ENCODE measurements around the gene ZNF850. TPM values are rescaled to one million over a fixed set of nuclear protein-coding genes. Genes with fewer than 3 reads are reported as not detected.

ZNF850 gene
- total and polyA plus RNA-seq, 10 donors = 0.36 to 7.8 (median 3.6) TPM

- Histone ChIP-seq H3K27me3 (replicated peaks in 1 of 7) (no peaks in the 10 kb centered on the region), H3K9me3 (peaks cover 71 to 100% (median 100%) of the 10 kb centered on the region in 8 donors), H3K4me1 (no peaks in the 10 kb centered on the region), H3K27ac (no peak overlapping the region), H3K36me3 (peaks cover 39 to 98% (median 87%) of the 10 kb centered on the region in 6 donors), H3K4me3 (peak overlapping the region in 1 of 8 donors; percentile 24)
- intact Hi-C loops (cut with DNase I; ENCODE audit: low total_unique reads) = no loop called here
- no peak for DNase-seq
- 94 to 98% (median 98%) methylated on average over 10 of the region's 10 CpGs for WGBS, 5 donors
- TF ChIP-seq POLR2AphosphoS5 (IDR thresholded peaks at IDR 0.05) = no peak
- no peak for TF ChIP-seq CTCF (IDR thresholded peaks at IDR 0.05 in 8 of 11, conservative IDR thresholded peaks at IDR 0.05 in 3 of 11)
- no peak for TF ChIP-seq POLR2A (IDR thresholded peaks at IDR 0.05)
Observed at GRCh38 chr19:36719687-36720556, 52.7 kb downstream of the ZNF850 start.

GRCh38 chr19:36709423-36709822, 63.2 kb downstream of the ZNF850 start:
- H3K4me3 ChIP-seq = no peak overlapping the region
- no peak overlapping the region for H3K27ac ChIP-seq
- H3K9me3 ChIP-seq = peaks cover 61 to 100% (median 100%) of the 10 kb centered on the region in 8 donors
- peaks cover 29 to 100% (median 85%) of the 10 kb centered on the region in 6 donors for H3K36me3 ChIP-seq
- intact Hi-C loops (cut with DNase I; ENCODE audit: low total_unique reads) = no loop called here
- no peak for TF ChIP-seq CTCF (IDR thresholded peaks at IDR 0.05 in 8 of 11, conservative IDR thresholded peaks at IDR 0.05 in 3 of 11)
- no peak for TF ChIP-seq POLR2AphosphoS5 (IDR thresholded peaks at IDR 0.05)
- no peak for TF ChIP-seq POLR2A (IDR thresholded peaks at IDR 0.05)
- WGBS, 5 donors = 85 to 98% (median 96%) methylated on average over 2 of the region's 2 CpGs
- no peak for DNase-seq
- H3K27me3 ChIP-seq (replicated peaks in 1 of 7) = no peaks in the 10 kb centered on the region
- H3K4me1 ChIP-seq = no peaks in the 10 kb centered on the region

- Histone ChIP-seq H3K27ac (no peak overlapping the region), H3K4me3 (no peak overlapping the region), H3K27me3 (replicated peaks in 1 of 7) (no peaks in the 10 kb centered on the region), H3K4me1 (no peaks in the 10 kb centered on the region), H3K9me3 (peaks cover 53 to 100% (median 98%) of the 10 kb centered on the region in 8 donors), H3K36me3 (peaks cover 8 to 96% (median 70%) of the 10 kb centered on the region in 6 donors)
- intact Hi-C loops (cut with DNase I; ENCODE audit: low total_unique reads) = no loop called here
- DNase-seq = no peak
- 81 to 97% (median 85%) methylated on average over 1 to 2 of the region's 2 CpGs for WGBS, 5 donors
- no peak for TF ChIP-seq POLR2AphosphoS5 (IDR thresholded peaks at IDR 0.05)
- no peak for TF ChIP-seq CTCF (IDR thresholded peaks at IDR 0.05 in 8 of 11, conservative IDR thresholded peaks at IDR 0.05 in 3 of 11)
- no peak for TF ChIP-seq POLR2A (IDR thresholded peaks at IDR 0.05)
Observed at GRCh38 chr19:36707134-36707533, 65.5 kb downstream of the ZNF850 start.

- no peak for DNase-seq
- intact Hi-C loops (cut with DNase I; ENCODE audit: low total_unique reads) = loop anchor here (10.0 kb wide), 1 partner anchor 227 kb away; the partner anchor contains the start of genes ZNF568 and ZNF829
- TF ChIP-seq POLR2AphosphoS5 (IDR thresholded peaks at IDR 0.05) = no peak
- no peak for TF ChIP-seq POLR2A (IDR thresholded peaks at IDR 0.05)
- TF ChIP-seq CTCF (IDR thresholded peaks at IDR 0.05 in 8 of 11, conservative IDR thresholded peaks at IDR 0.05 in 3 of 11) = no peak
- H3K27ac ChIP-seq = peak overlapping the region in 6 of 8 donors; percentile 56 to 87 (median 78)
- 10 to 17% (median 14%) methylated on average over 9 of the region's 9 CpGs for WGBS, 5 donors
- peaks cover 13 to 63% (median 38%) of the 10 kb centered on the region in 6 donors for H3K36me3 ChIP-seq
- peaks cover 9 to 31% (median 24%) of the 10 kb centered on the region in 6 donors for H3K4me1 ChIP-seq
- H3K9me3 ChIP-seq = peaks cover 0 to 56% (median 34%) of the 10 kb centered on the region in 8 donors
- peak overlapping the region; percentile 66 to 95 (median 76) for H3K4me3 ChIP-seq
- no peaks in the 10 kb centered on the region for H3K27me3 ChIP-seq (replicated peaks in 1 of 7)
Observed at GRCh38 chr19:36688058-36688457, 84.5 kb downstream of the ZNF850 start.
